CD4-positive, alpha-beta T cell treated with Interleukin-1 beta for 1 hour (primary cell): ENCODE data around the gene MRM2.

Source experiments
- DNase-seq, 2 donors: peaks; one replicate each; pipeline ENCODE4 v3.0.0-alpha.2; 2020 to 2022

The MRM2 gene

GRCh38 chr7:2245883-2246675, 4.1 kb upstream of the MRM2 start:
- DNase-seq = no peak

GRCh38 chr7:2244404-2244995, 2.5 kb upstream of the MRM2 start:
- DNase-seq = no peak

- DNase-seq = no peak
Measured at GRCh38 chr7:2243458-2243857, 1.5 kb upstream of the MRM2 start.

GRCh38 chr7:2242541-2243429, 780 bp upstream of the MRM2 start:
- no peak for DNase-seq

- DNase-seq = no peak
Measured at GRCh38 chr7:2239242-2239641, 2.8 kb downstream of the MRM2 start.

- DNase-seq = peak; percentile 22 to 81
Measured at GRCh38 chr7:2237109-2237602, 4.8 kb downstream of the MRM2 start.

- no peak for DNase-seq
Measured at GRCh38 chr7:2233926-2234325, 8.1 kb downstream of the MRM2 start.

GRCh38 chr7:2232766-2233520, 9.1 kb downstream of the MRM2 start, which contains the start of gene MAD1L1:
Gene MAD1L1 (minus strand): TSS chr7:2232945. CDS start chr7:2230133, 2,812 bp downstream.
- DNase-seq = peak; percentile 87 to 90

- peak in 1 of 2 donors; percentile 23 for DNase-seq
Measured at GRCh38 chr7:2231992-2232765, 9.8 kb downstream of the MRM2 start.

- DNase-seq = no peak
Measured at GRCh38 chr7:2230882-2231281, 11.1 kb downstream of the MRM2 start.

- no peak for DNase-seq
Measured at GRCh38 chr7:2230226-2230625, 11.8 kb downstream of the MRM2 start.

GRCh38 chr7:2229467-2229866, 12.5 kb downstream of the MRM2 start:
- DNase-seq = no peak

- DNase-seq = no peak
Measured at GRCh38 chr7:2228921-2229320, 13.1 kb downstream of the MRM2 start.

GRCh38 chr7:2227699-2228098, 14.3 kb downstream of the MRM2 start:
- no peak for DNase-seq

- DNase-seq = no peak
Measured at GRCh38 chr7:2225830-2226229, 16.2 kb downstream of the MRM2 start.

- no peak for DNase-seq
Measured at GRCh38 chr7:2225336-2225735, 16.7 kb downstream of the MRM2 start.

- DNase-seq = no peak
Measured at GRCh38 chr7:2224934-2225333, 17.1 kb downstream of the MRM2 start.

- no peak for DNase-seq
Measured at GRCh38 chr7:2224491-2224928, 17.5 kb downstream of the MRM2 start.

GRCh38 chr7:2223321-2223720, 18.7 kb downstream of the MRM2 start:
- DNase-seq = no peak

GRCh38 chr7:2222516-2222915, 19.5 kb downstream of the MRM2 start:
- no peak for DNase-seq

GRCh38 chr7:2220954-2221353, 21.1 kb downstream of the MRM2 start:
- no peak for DNase-seq

GRCh38 chr7:2220506-2220905, 21.5 kb downstream of the MRM2 start:
- no peak for DNase-seq
